ENCODE results near the gene RIPPLY3. TPM values are rescaled to one million over a fixed set of nuclear protein-coding genes. Genes with fewer than 3 reads are reported as not detected.

RIPPLY3 gene
- total RNA-seq, 2 experiments from 2014 or later = not detected

GRCh38 chr21:36989699-36990507 lies 16.6 kb upstream of the RIPPLY3 start:
- H3K9me3 ChIP-seq (ENCODE audit: low read length) = no peaks in the 10 kb centered on the region
- peak overlapping the region; percentile 91 for H2AFZ ChIP-seq (ENCODE audit: low read length)
- H3K4me2 ChIP-seq (ENCODE audit: low read length) = peak overlapping the region; percentile 73
- H4K20me1 ChIP-seq (ENCODE audit: insufficient read depth, low read length) = no peaks in the 10 kb centered on the region
- no peaks in the 10 kb centered on the region for H3K9me2 ChIP-seq (ENCODE audit: insufficient read depth, low read length)
- no peak overlapping the region for H3K27ac ChIP-seq (ENCODE audit: low read depth, low read length, poor library complexity, severe bottlenecking)
- ChIA-PET POLR2A (interaction anchor here (0.6 to 1.4 kb wide), 4 partner anchors 13 to 25 kb away, joined by 3 to 4 read pairs (median 4); partner anchors contain the start of gene HLCS), CTCF (ENCODE audit: unreplicated experiment) (interaction anchor here (1.9 kb wide), 1 partner anchor 13 kb away, joined by 6 read pairs; no protein-coding TSS in a partner anchor)
- no peaks in the 10 kb centered on the region for H3K79me2 ChIP-seq (ENCODE audit: insufficient read depth, low read depth, low read length)
- peaks cover 12% of the 10 kb centered on the region for H3K4me1 ChIP-seq (ENCODE audit: insufficient read depth, low read length, poor library complexity, severe bottlenecking)
- peak overlapping the region; percentile 70 for H3K4me3 ChIP-seq (ENCODE audit: low read depth, low read length, poor library complexity, severe bottlenecking)
- intact Hi-C loops (cut with micrococcal nuclease; ENCODE audit: unreplicated experiment) = loop anchor here (1.0 to 5.0 kb wide), 2 partner anchors 13 to 82 kb away; partner anchors contain the start of genes PIGP and TTC3
- TF ChIP-seq EZH2phosphoT487 (IDR thresholded peaks at IDR 0.05; ENCODE audit: borderline replicate concordance, low read depth, low read length) = no peak
- TF ChIP-seq CTCF (conservative IDR thresholded peaks at IDR 0.05; ENCODE audit: low read length) = peak; percentile 78
- DNase-seq (ENCODE audit: low spot score) = peak; percentile 84
- no TSS peak for BruUV-seq (replicated peaks)
- no peaks in the 10 kb centered on the region for H3K36me3 ChIP-seq (ENCODE audit: insufficient read depth, low read length)

GRCh38 chr21:36990508-36991205 lies 15.8 kb upstream of the RIPPLY3 start:
- peak; percentile 14 for DNase-seq (ENCODE audit: low spot score)
- H3K9me3 ChIP-seq (ENCODE audit: low read length) = no peaks in the 10 kb centered on the region
- no peaks in the 10 kb centered on the region for H4K20me1 ChIP-seq (ENCODE audit: insufficient read depth, low read length)
- no peaks in the 10 kb centered on the region for H3K36me3 ChIP-seq (ENCODE audit: insufficient read depth, low read length)
- ChIA-PET POLR2A (interaction anchor here (1.2 kb wide), 1 partner anchor 14 kb away, joined by 4 read pairs; no protein-coding TSS in a partner anchor), CTCF (ENCODE audit: unreplicated experiment) (interaction anchor here (1.9 kb wide), 1 partner anchor 13 kb away, joined by 6 read pairs; no protein-coding TSS in a partner anchor)
- no peak for TF ChIP-seq CTCF (conservative IDR thresholded peaks at IDR 0.05; ENCODE audit: low read length)
- no peak for TF ChIP-seq EZH2phosphoT487 (IDR thresholded peaks at IDR 0.05; ENCODE audit: borderline replicate concordance, low read depth, low read length)
- peaks cover 13% of the 10 kb centered on the region for H3K4me1 ChIP-seq (ENCODE audit: insufficient read depth, low read length, poor library complexity, severe bottlenecking)
- H3K4me3 ChIP-seq (ENCODE audit: low read depth, low read length, poor library complexity, severe bottlenecking) = peak overlapping the region; percentile 70
- peak overlapping the region; percentile 91 for H2AFZ ChIP-seq (ENCODE audit: low read length)
- H3K4me2 ChIP-seq (ENCODE audit: low read length) = peak overlapping the region; percentile 73
- no peaks in the 10 kb centered on the region for H3K9me2 ChIP-seq (ENCODE audit: insufficient read depth, low read length)
- intact Hi-C loops (cut with micrococcal nuclease; ENCODE audit: unreplicated experiment) = loop anchor here (1.0 to 5.0 kb wide), 2 partner anchors 13 to 82 kb away; partner anchors contain the start of genes PIGP and TTC3
- H3K27ac ChIP-seq (ENCODE audit: low read depth, low read length, poor library complexity, severe bottlenecking) = no peak overlapping the region
- no peaks in the 10 kb centered on the region for H3K79me2 ChIP-seq (ENCODE audit: insufficient read depth, low read depth, low read length)
- no TSS peak for BruUV-seq (replicated peaks)
